Kidney epithelial cell (primary cell): ENCODE results near the gene SLC35B2. TPM values are rescaled to one million over a fixed set of nuclear protein-coding genes. Genes with fewer than 3 reads are reported as not detected.

Experiments used
- DNase-seq: peaks from one replicate; pipeline ENCODE4 v3.0.0-alpha.2; 2010; ENCODE audit warnings: low read depth
- H3K27me3 ChIP-seq: 2 replicates; pipeline ENCODE4 v1.6.0; 2011; ENCODE audit warnings: low read length; ENCODE audit not compliant: control insufficient read depth, insufficient read depth
- H3K36me3 ChIP-seq: 2 replicates; pipeline ENCODE4 v1.5.1; 2011; ENCODE audit warnings: low read length; ENCODE audit not compliant: control insufficient read depth, insufficient read depth
- H3K4me3 ChIP-seq: 2 replicates; pipeline ENCODE4 v1.5.1; 2011; ENCODE audit warnings: low read depth, mild to moderate bottlenecking, control low read depth, low read length
- CTCF ChIP-seq: IDR thresholded peaks from 2 replicates; pipeline ENCODE4 v1.5.1; 2011; ENCODE audit warnings: mild to moderate bottlenecking, moderate library complexity, low read length, control low read depth, inconsistent platforms; ENCODE audit not compliant: insufficient read depth, poor library complexity, severe bottlenecking
- total RNA-seq: library from RNA; depleted of rRNA; stranded (reverse); fragments of >200 nt; gene quantifications from 2 replicates; pipeline ENCODE4 v1.2.3, GENCODE V29; 2015

SLC35B2 gene
- total RNA-seq, 1 donor from 2014 or later = 67.3 TPM

DNA sequence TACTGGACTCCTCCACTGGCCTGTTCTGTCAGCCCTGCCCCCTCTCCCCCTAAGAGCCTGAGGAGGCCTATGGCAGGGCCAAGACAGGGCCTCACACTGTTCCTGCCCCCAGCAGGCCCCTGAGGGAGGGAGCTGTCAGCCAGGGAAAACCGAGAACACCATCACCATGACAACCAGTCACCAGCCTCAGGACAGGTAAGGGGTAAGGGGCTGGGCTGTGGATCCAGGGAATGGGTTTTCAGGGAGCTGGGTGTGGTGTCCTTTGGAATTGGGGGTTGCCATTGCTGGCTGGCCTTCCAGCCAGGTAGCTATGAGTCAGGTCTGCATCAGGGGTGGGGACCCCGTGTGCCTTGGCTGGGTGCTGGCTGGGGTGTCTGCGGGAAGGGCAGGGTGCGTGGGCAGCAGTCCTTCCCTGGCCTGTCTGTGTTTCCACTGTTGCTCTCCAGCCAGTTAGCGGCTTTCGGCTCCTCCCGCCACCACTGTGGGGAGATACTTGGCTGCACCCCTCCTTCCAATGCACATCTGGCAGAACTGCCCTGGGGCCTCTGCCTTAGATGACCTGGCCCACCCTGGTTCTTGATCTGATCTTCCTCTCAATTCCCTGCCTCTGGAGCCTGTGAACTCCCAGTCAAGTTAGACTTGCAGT lies 30.1 kb downstream of the SLC35B2 start:
- Histone ChIP-seq H3K36me3 (no peaks in the 10 kb centered on the region), H3K4me3 (no peak overlapping the region), H3K27me3 (no peaks in the 10 kb centered on the region)
- DNase-seq = no peak
- no peak for TF ChIP-seq CTCF

DNA sequence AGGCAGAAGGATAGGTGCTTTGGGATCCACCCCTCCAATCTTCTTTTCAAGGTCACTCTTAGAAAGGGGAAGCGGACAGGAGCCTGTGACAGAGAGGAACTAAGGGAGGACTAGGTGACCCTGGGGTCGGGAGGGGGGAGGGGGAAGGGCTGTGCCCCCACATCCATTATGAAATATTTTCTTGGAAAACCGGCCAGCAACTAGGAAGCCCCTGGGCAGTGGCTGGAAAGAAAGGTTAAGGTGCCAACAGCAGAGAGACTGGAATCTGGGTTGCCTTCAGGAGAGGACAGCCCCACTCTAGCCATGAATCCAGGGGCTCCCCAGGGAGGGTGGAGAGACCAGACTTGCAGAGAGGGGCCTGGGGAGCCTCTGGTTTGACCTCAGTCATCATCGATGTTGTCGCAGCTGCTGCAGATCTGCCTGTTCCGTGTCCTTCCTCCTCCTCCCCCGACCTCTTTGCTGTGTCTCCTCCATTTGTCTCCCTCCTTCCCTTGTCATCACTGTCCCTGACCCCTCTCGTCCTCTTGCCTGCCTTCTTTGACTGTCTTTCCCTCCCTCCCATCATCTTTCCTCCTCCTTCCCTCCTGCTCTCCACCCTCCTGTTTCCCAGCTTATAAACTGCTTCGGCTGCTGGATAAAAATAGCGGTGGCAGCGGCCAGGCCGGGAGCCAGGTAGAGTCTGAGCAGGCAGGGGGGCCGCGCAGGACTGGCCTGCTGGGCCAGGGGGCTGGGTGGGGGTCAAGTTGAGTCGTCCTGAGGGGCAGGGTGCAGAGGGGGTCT lies 30.8 kb downstream of the SLC35B2 start:
- H3K36me3 ChIP-seq = no peaks in the 10 kb centered on the region
- no peak for DNase-seq
- no peak overlapping the region for H3K4me3 ChIP-seq
- no peak for TF ChIP-seq CTCF
- H3K27me3 ChIP-seq = no peaks in the 10 kb centered on the region

GRCh38 chr6:44225579-44226325 lies 31.6 kb downstream of the SLC35B2 start:
- H3K27me3 ChIP-seq = no peaks in the 10 kb centered on the region
- H3K4me3 ChIP-seq = no peak overlapping the region
- TF ChIP-seq CTCF = no peak
- no peaks in the 10 kb centered on the region for H3K36me3 ChIP-seq
- DNase-seq = no peak

GRCh38 chr6:44224965-44225305 lies 32.4 kb downstream of the SLC35B2 start:
- H3K36me3 ChIP-seq = no peaks in the 10 kb centered on the region
- DNase-seq = no peak
- H3K27me3 ChIP-seq = no peaks in the 10 kb centered on the region
- H3K4me3 ChIP-seq = no peak overlapping the region
- no peak for TF ChIP-seq CTCF

DNA sequence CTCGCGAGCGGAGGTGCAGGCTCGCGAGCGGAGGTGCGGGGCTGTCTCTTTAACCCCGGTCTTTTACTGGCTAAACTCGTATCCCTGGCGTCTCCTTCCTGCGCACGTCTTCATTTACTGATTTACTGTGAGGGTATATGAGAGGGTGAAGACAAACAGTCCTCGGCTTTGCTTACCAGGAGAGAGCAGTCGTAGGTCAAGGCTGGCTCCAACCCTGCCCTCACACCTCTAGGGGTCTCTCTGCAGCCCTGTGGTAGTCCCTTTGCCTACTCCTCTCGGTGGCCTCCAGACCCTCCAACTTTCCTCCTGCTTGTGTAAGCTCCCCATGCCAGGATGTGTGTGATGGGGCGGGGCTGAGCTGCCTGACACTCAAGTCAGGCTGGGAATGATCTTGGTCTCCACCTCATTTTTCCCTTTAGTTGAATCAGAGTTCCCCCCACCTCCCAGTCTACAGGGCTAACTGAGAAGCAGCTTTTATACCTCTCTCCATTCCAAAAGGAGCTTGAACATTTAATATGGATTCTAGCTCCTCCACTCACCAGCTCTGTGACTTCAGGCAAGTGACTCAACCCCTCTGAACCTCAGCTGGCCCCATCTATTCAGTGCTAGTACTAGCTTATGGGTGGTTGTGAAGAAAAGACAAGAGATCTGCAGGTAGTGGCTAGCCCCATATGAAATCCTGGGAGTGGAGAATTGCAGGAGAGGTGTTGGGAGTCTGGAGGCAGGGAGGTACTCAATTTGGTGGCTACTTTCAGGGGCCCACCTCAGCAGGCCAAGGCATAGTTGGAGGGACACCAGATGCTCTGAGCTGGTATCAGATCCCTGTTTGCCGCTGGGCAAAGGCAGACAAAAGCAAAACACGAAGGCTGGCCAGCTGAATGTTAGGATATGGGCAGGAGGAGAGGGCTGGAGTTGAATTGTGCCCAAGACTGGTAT lies 33.0 kb downstream of the SLC35B2 start:
- H3K27me3 ChIP-seq = no peaks in the 10 kb centered on the region
- H3K4me3 ChIP-seq = peak overlapping the region; percentile 58
- TF ChIP-seq CTCF = no peak
- no peaks in the 10 kb centered on the region for H3K36me3 ChIP-seq
- DNase-seq = no peak
